Left colon (tissue), 2 donors: ENCODE measurements around the gene FBXW12. TPM values are rescaled to one million over a fixed set of nuclear protein-coding genes. Genes with fewer than 3 reads are reported as not detected.
"Not testable (repeated sequence)": the region's sequence is repeated elsewhere in the genome, so short reads cannot be mapped to it uniquely, and the experiment has no call there.

Experiments used
- ATAC-seq: fragments of 200-7000 bp; cut with Tn5 transposase; one replicate; pipeline ENCODE4 v1.9.1; 2020; ENCODE audit warnings: mild to moderate bottlenecking, moderate library complexity
- DNase-seq, 2 donors: peaks; one replicate each; pipeline ENCODE4 v3.0.0-alpha.2; 2020
- intact Hi-C, 2 donors: fragments of 100-400 bp; cut with DNase I in 1 of 2; cut with micrococcal nuclease in 1 of 2; formaldehyde crosslinking; loops; one replicate each; pipeline versions ENCODE4 v1.11.2 to v1.14.0; 2022; cut with DNase I, micrococcal nuclease
- long read RNA-seq: library from polyadenylated mRNA; unstranded; transcript quantifications from one replicate; pipeline ENCODE4 v2.0.0, GENCODE V29; 2021
- total RNA-seq, 2 donors: library from RNA; stranded (reverse); fragmentation: NEBNext Ultra II Directional; extraction: Animal tissue kit (Norgen Biotek cat#: 25700); gene quantifications; one replicate each; pipeline ENCODE4 v1.2.1, GENCODE V29; 2021
- donor health status: DM: no; HTN: no; CAD: no.
- donor health status: DM: yes; HTN: yes; CAD: no.

The FBXW12 gene
- total RNA-seq = not detected
- long read RNA-seq = 0 reads

- DNase-seq (no peak), ATAC-seq (no peak)
- intact Hi-C loops = no loop called here
Observed at GRCh38 chr3:48371651-48372376, at the start of gene FBXW12. TSS of gene FBXW12 (plus strand) at chr3:48372219. CDS start at chr3:48372768, 549 bp downstream.

GRCh38 chr3:48331706-48332435 is 40.1 kb upstream of the FBXW12 start:
- DNase-seq, intact Hi-C loops, ATAC-seq: not testable (repeated sequence)

DNA sequence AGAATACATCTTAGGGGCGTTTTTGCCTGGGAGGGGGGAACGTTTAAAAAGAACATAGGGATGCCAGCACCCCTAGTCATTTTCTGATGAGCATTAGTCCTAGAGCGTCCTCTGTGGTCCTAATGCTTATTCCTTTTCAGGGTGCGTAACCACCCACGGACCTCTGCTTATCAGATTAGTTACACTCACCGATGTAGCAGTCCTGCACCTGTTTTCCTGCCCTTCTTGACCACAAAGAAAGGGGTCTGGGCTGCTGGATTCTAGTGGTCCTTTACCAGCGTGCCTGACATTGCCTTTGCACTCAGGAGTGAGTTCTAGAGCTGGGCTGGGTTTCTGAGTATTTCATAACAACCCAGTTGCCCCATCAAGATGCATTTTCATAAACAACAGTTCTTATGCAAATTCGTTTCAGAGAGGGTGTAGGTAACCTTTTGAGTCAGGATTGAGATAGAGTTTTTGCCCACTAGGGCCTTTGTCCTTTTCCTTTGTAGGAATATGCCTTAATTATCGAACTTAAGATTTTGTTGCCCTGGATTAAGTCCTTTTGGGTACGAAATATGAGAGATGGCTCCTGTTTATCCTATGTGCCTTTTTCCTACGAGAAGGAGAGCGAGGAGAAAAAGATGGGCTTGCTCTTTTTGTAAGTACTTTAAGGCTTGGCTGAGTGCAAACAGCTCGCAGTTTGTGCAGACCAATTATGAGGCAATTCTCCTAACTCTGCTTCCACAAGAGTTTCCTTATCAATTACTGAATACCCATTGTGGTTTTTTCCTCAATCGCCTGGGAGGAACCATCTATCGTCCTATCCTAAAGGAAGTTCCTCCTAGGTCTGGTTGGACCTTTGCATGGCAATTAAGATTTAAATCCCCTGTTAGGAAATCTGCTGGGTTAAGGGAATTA is 38.4 kb upstream of the FBXW12 start, which contains the start of gene SPINK8:
Gene SPINK8, minus strand, starts transcription at position 316 of the 900 bp plus-strand sequence. CDS start 5,320 bp downstream, outside the sequence.
- intact Hi-C loops, DNase-seq, ATAC-seq: not testable (repeated sequence)

GRCh38 chr3:48334605-48335004 is 37.4 kb upstream of the FBXW12 start:
- ATAC-seq = no peak
- no peak for DNase-seq
- intact Hi-C loops = no loop called here

- ATAC-seq, intact Hi-C loops: not testable (repeated sequence)
- peak in 1 of 2 donors; percentile 7 for DNase-seq
Observed at GRCh38 chr3:48335286-48335685, 36.7 kb upstream of the FBXW12 start.

DNA sequence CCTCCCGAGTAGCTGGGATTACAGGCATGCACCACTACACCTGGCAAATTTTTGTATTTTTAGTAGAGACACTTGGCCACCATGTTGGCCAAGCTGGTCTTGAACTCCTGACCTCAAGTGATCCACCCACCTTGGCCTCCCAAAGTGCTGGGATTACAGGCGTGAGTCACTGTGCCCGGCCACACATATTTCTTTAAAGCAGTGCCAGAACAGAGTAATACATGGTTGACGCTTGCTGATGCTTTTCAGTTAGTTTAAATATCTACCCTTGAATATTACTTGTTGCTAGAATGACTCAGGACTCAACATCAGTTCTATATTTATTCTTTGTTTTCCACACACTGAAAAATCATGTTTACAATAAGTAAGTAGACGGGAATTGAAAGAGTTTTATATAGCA is 34.5 kb upstream of the FBXW12 start:
- DNase-seq, intact Hi-C loops, ATAC-seq: not testable (repeated sequence)

DNA sequence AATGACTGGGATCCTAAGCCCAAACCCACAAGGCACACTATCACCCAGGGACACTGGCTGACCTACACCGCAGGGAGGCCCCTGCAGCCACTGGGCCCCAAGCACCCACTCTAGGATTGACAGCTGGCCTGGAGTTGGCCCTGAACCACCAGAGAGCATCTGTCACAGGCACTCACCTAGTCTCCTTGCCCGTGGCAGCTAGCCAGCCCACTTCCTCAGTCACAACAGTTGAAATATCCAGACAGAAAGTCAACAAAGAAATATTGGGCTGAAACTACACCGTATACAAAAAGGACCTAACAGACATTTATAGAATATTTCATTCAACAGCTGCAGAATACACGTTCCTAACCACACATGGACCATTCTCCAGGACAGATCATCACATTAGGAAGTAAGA is 33.4 kb upstream of the FBXW12 start:
- intact Hi-C loops = no loop called here
- DNase-seq = peak in 1 of 2 donors; percentile 10
- no peak for ATAC-seq

DNA sequence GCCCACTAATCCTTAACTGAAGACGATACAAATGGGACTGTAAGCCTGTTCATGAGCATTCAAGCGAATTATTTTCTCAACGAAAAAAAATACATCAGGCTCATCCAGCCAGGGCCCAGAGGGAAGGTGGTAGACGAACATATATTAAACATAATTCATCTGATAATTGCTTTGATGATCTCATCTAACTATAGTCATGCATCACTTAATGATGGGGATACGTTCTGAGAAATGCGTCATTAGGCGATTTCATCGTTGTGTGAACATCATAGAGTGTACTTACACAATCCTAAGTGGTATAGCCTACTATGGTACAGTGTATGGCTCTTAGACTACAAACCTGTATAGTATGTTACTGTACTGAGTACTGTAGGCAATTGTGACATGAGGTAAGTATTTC is 28.6 kb upstream of the FBXW12 start:
- ATAC-seq (no peak), DNase-seq (no peak)
- intact Hi-C loops = no loop called here

DNA sequence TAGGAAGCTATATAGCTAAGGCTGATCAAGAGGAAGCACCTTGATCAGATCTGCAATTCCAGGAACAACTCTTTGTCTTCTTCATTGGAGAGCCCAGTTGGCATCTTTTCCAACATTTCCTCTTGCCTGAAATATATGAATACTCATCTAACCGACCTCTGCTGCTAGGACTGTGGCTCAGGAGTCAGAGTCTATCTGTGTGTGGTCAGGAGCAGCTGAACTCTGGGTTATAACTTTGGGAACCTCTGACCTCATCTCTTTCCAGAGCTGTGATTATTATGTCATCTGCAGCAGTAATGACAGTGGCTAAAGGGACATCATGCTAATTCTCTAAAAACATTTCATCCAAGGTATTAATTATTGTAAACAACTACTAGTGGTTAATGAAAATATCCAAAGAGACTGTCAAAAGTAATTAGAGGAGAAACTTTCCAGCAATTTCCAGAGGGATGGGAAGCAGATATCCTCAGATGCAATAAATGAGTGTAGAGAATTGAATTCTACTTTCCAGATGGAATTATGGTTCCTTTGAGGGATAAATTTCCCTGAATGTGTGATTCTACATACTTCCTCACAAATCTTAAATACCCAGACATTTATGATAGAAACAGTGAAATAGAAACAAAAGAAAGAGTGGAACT is 27.0 kb upstream of the FBXW12 start:
- DNase-seq (no peak), ATAC-seq (no peak)
- intact Hi-C loops = no loop called here

DNA sequence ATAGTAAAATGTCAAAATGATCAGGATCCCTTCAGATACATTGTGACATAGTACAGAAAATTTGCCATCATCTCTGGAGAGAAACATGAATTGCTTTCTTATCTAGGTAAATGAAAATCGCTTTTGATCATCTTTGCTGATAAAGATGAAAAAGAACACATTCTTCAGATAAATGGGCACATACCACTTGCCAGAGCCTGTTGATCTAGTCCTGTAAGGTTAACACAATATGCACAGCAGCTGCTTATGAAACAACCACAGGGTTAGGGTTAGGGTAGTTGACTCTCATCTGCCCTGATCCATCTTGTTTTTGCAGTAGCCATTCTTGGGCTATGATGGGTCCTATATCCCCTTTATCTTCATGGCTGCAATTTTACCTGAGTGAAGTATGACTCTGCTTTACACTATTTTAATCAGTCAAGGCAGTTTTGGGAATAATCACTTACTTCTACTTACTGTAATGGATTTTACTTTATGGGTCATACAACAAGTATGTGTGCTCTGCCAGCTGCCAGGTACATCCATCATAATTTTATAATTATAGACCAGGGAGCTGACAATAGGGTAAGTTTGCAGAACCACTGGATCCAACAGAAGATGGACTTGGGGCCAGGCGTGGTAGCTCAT is 26.0 kb upstream of the FBXW12 start:
- no peak for ATAC-seq
- no peak for DNase-seq
- intact Hi-C loops = no loop called here

GRCh38 chr3:48347500-48347899 is 24.5 kb upstream of the FBXW12 start:
- ATAC-seq (no peak), DNase-seq (no peak)
- intact Hi-C loops = no loop called here

- intact Hi-C loops = no loop called here
- DNase-seq (no peak), ATAC-seq (no peak)
Observed at GRCh38 chr3:48352546-48352945, 19.5 kb upstream of the FBXW12 start.

GRCh38 chr3:48353987-48354386 is 18.0 kb upstream of the FBXW12 start:
- DNase-seq (no peak), ATAC-seq (no peak)
- intact Hi-C loops = no loop called here

- no peak for ATAC-seq
- DNase-seq = no peak
- intact Hi-C loops = no loop called here
Observed at GRCh38 chr3:48356419-48356818, 15.6 kb upstream of the FBXW12 start.

DNA sequence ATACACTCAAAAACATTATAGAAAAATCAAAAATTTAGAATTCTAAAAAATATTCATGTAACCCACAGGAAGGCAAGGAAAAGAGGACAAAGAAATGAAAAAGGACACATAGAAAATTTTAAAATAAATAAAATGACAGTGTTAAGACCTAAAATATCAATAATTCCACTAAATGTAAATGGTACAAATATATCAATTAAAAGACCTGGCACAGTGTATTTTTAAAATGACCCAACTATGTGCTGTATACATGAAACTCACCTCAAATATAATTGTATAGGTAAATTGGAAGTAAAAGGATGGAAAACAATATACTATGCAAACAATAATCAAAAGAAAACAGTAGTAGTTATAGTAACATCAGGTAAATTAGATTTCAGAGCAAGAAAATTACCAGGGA is 10.1 kb upstream of the FBXW12 start:
- DNase-seq (no peak), ATAC-seq (no peak)
- intact Hi-C loops = no loop called here

GRCh38 chr3:48364840-48365239 is 7.2 kb upstream of the FBXW12 start:
- DNase-seq (no peak), ATAC-seq (no peak)
- intact Hi-C loops = no loop called here

DNA sequence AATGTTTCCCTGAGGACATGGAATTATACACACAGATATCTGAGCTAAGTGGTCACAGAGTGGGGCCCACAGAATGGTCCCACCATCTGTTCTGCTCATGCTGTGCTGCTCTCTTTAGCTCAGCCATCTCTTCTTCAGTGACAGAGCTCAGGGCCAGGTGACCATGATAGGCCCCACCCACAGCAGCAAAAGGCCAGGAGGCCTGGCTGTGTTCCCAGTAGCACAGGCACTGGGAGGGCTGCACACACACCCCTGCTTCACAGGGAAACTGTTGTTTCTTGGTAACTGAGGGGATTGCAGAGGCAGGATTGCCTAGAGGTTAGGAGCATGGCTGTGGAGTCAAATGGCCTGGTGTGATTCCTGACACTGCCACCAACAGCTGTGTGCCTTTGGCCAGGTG is 4.8 kb upstream of the FBXW12 start:
- intact Hi-C loops = no loop called here
- DNase-seq = peak; percentile 28 to 38

DNA sequence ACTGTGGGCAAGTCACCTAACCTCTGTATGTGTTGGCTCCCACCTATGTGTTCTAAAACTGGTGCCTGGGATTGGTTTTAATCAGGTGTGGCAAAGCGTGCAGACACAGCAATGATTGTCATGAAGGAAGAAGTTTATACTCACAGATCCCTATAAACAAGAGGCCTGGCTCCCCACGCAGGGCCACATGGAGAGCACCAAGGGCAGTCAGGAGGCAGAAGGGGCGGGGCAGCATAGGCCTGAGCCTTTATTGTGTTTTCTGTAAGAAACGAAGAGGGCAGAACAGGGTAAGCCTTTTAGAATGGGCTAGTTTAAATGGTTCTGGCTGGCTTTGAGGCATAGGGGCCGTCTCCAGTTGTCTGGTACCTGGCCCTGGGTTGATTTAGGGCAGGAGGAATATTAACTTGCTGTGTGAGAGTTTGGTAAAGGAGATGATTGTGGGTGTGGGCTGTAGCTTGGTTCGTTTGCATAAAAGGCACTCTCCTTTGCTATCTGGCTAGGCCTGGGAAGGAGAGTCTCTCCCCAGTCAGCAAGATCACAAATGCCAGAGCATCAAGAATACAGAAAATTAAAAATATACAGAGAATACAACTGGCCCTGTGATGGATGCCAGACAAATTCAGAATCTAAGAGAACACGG is 2.2 kb upstream of the FBXW12 start:
- intact Hi-C loops = no loop called here
- DNase-seq = peak; percentile 37 to 50

More for the DNA sequence above, 4.8 kb upstream of the FBXW12 start:
- ATAC-seq = peak; percentile 88

More for the DNA sequence above, 2.2 kb upstream of the FBXW12 start:
- ATAC-seq = peak; percentile 89
